GM12878 (cell line): ENCODE results near the gene TBCB. TPM values are rescaled to one million over a fixed set of nuclear protein-coding genes. Genes with fewer than 3 reads are reported as not detected.
A peak's percentile ranks its signal among the peaks of the same experiment; 100 is the strongest.

Experiments used
- ATAC-seq: fragments of 200-7000 bp; cut with Tn5 transposase; 3 replicates; pipeline ENCODE4 v1.9.1; 2020; ENCODE audit warnings: mild to moderate bottlenecking, moderate library complexity
- BruUV-seq: library from RNA; stranded (reverse); fragments of 400-500 nt; replicated peaks from 2 replicates; lab custom pipeline; 2021; lab: Mats Ljungman, UMichigan
- CTCF ChIA-PET: fragments of 300-600 bp; sonication (Branson Sonifier 250); formaldehyde crosslinking; extraction: SDS; loops from one replicate; lab custom pipeline; 2021; ENCODE audit warnings: inconsistent platforms; lab: Yijun Ruan, JAX
- POLR2A ChIA-PET: fragments of 350-600 bp; formaldehyde crosslinking; extraction: SDS; loops from one replicate; lab custom pipeline; 2021; ENCODE audit warnings: inconsistent platforms; lab: Charles Lee
- RAD21 ChIA-PET: fragments of 300-600 bp; sonication (Branson Sonifier 250); formaldehyde crosslinking; loops from one replicate; lab custom pipeline; 2023; ENCODE audit warnings: antibody characterized with exemption; ENCODE audit not compliant: unreplicated experiment; lab: Charles Lee
- SMC1A ChIA-PET: fragments of 300-600 bp; sonication (Branson Sonifier 250); formaldehyde crosslinking; loops from one replicate; lab custom pipeline; 2023; ENCODE audit not compliant: unreplicated experiment, uncharacterized antibody; lab: Charles Lee
- DNase-seq: peaks from one replicate; pipeline ENCODE4 v3.0.0-alpha.2; 2011; ENCODE audit warnings: low read depth, low spot score
- FAIRE-seq: peaks from 3 replicates; lab custom pipeline; 2011; peaks lifted over from hg19 to GRCh38; lab: Jason Lieb, UNC
- H2AFZ ChIP-seq: 2 replicates; pipeline ENCODE4 v1.6.0; 2011; ENCODE audit warnings: low read depth, low read length, control low read depth; ENCODE audit not compliant: control insufficient read depth
- H3K27ac ChIP-seq: 2 replicates; pipeline ENCODE4 v1.5.1; 2011; ENCODE audit warnings: control low read depth; ENCODE audit not compliant: control insufficient read depth, insufficient read depth
- H3K27me3 ChIP-seq, 2 experiments: replicated peaks in 1 of 2; 2 replicates each; pipeline versions ENCODE4 v1.6.0 to v1.6.1; 2011; ENCODE audit warnings: low read length in 1 of 2; ENCODE audit not compliant: control insufficient read depth in 2 of 2, insufficient read depth in 2 of 2
- H3K36me3 ChIP-seq, 2 experiments: 2 replicates each; pipeline ENCODE4 v1.5.1; 2011; ENCODE audit warnings: low read length in 1 of 2; ENCODE audit not compliant: control insufficient read depth in 2 of 2, insufficient read depth in 2 of 2
- H3K4me1 ChIP-seq: 2 replicates; pipeline ENCODE4 v1.6.1; 2011; ENCODE audit warnings: mild to moderate bottlenecking, low read length, moderate library complexity, mixed read lengths; ENCODE audit not compliant: control insufficient read depth, insufficient read depth
- H3K4me2 ChIP-seq: 2 replicates; pipeline ENCODE4 v1.6.0; 2011; ENCODE audit warnings: control low read depth; ENCODE audit not compliant: control insufficient read depth, insufficient read depth
- H3K4me3 ChIP-seq: fragments of 200-600 bp; sonication (generic); 2 replicates; pipeline ENCODE4 v1.5.1; 2016
- H3K79me2 ChIP-seq: 2 replicates; pipeline ENCODE4 v1.6.0; 2011; ENCODE audit warnings: low read length; ENCODE audit not compliant: control insufficient read depth, insufficient read depth
- H3K9ac ChIP-seq: 2 replicates; pipeline ENCODE4 v1.8.0; 2011; ENCODE audit warnings: low read length, control low read depth, mixed read lengths; ENCODE audit not compliant: control insufficient read depth, insufficient read depth
- H3K9me3 ChIP-seq: replicated peaks from 3 replicates; pipeline ENCODE4 v1.5.1; 2011; ENCODE audit warnings: mild to moderate bottlenecking, low read length; ENCODE audit not compliant: control insufficient read depth, insufficient read depth
- H4K20me1 ChIP-seq: 2 replicates; pipeline ENCODE4 v1.6.0; 2011; ENCODE audit not compliant: control insufficient read depth, insufficient read depth
- ESRRA ChIP-seq: IDR thresholded peaks from 2 replicates; pipeline ENCODE4 v1.6.1; 2012; ENCODE audit warnings: mild to moderate bottlenecking, low read length, improper control_type of control experiment
- HDGF ChIP-seq: fragments of 450-650 bp; IDR thresholded peaks from 2 replicates; pipeline ENCODE4 v1.6.1; 2016; ENCODE audit warnings: antibody characterized with exemption
- KLF5 ChIP-seq: fragments of 450-650 bp; IDR thresholded peaks from 2 replicates; pipeline ENCODE4 v1.6.1; 2014; ENCODE audit warnings: mild to moderate bottlenecking; ENCODE audit not compliant: partially characterized antibody
- NRF1 ChIP-seq: conservative IDR thresholded peaks from 2 replicates; pipeline ENCODE4 v1.6.1; 2011; ENCODE audit warnings: mild to moderate bottlenecking, low read depth, low read length, improper control_type of control experiment
- PML ChIP-seq: IDR thresholded peaks from 2 replicates; pipeline ENCODE4 v1.6.1; 2012; ENCODE audit warnings: low read length, inconsistent platforms
- POLR2A ChIP-seq: IDR thresholded peaks from 2 replicates; pipeline ENCODE4 v1.6.1; 2011; ENCODE audit warnings: low read depth, mild to moderate bottlenecking, low read length
- RUNX3 ChIP-seq: IDR thresholded peaks from 2 replicates; pipeline ENCODE4 v1.6.1; 2012; ENCODE audit warnings: low read length, inconsistent platforms
- YY1 ChIP-seq: IDR thresholded peaks from 2 replicates; pipeline ENCODE4 v1.6.1; 2011; ENCODE audit warnings: low read depth, mild to moderate bottlenecking, low read length
- ZBED1 ChIP-seq: IDR thresholded peaks from 2 replicates; pipeline ENCODE4 v1.6.1; 2016; ENCODE audit warnings: borderline replicate concordance
- WGBS: methylation state at CpG from one replicate; pipeline ENCODE4 v1.1.6; 2016; ENCODE audit warnings: low lambda C conversion rate; ENCODE audit not compliant: insufficient replicate concordance, insufficient coverage; ENCODE audit errors: missing lambda C conversion rate; 5-methylcytosine and 5-hydroxymethylcytosine counted together
- in situ Hi-C: fragments of 300-500 bp; cut with MboI; formaldehyde crosslinking; loops from 9 replicates; pipeline ENCODE4 v1.14.3; 2018; ENCODE audit warnings: mixed read lengths
- intact Hi-C: fragments of 100-400 bp; cut with micrococcal nuclease; formaldehyde crosslinking; loops from one replicate; pipeline ENCODE4 v1.14.2; 2022; ENCODE audit not compliant: unreplicated experiment
- polyA plus RNA-seq, 11 experiments: library from polyadenylated mRNA; depleted of rRNA in 4 of 11; unstranded in 6 of 11; stranded (reverse) in 5 of 11; fragments of >200 nt; fragmentation: Nextera tagmentation in 4 of 11; fragmentation: Illumina TruSeq in 1 of 11; extraction: Ambion mirVana in 4 of 11; extraction: Trizol in 1 of 11; gene quantifications; 1 replicate in 1 of 11; 2 replicates in 10 of 11; pipeline versions ENCODE4 v1.2.1 to v1.2.3, GENCODE V29; 2011 to 2016; ENCODE audit warnings: inconsistent platforms in 2 of 11, missing spikeins in 2 of 11, low read depth in 1 of 11
- total RNA-seq, 4 experiments: library from RNA; depleted of rRNA in 3 of 4; stranded (reverse); fragments of >200 nt in 3 of 4; fragmentation: Illumina TruSeq in 1 of 4; extraction: Trizol in 1 of 4; gene quantifications; 2 replicates each; pipeline versions ENCODE4 v1.2.1 to v1.2.3, GENCODE V29; 2013 to 2021

Gene TBCB
- total and polyA plus RNA-seq, 10 of the 15 experiments (the other 5 are each of a cell fraction or from before 2014, with no cell fraction given), result 9.4 to 193 (median 126) TPM

DNA sequence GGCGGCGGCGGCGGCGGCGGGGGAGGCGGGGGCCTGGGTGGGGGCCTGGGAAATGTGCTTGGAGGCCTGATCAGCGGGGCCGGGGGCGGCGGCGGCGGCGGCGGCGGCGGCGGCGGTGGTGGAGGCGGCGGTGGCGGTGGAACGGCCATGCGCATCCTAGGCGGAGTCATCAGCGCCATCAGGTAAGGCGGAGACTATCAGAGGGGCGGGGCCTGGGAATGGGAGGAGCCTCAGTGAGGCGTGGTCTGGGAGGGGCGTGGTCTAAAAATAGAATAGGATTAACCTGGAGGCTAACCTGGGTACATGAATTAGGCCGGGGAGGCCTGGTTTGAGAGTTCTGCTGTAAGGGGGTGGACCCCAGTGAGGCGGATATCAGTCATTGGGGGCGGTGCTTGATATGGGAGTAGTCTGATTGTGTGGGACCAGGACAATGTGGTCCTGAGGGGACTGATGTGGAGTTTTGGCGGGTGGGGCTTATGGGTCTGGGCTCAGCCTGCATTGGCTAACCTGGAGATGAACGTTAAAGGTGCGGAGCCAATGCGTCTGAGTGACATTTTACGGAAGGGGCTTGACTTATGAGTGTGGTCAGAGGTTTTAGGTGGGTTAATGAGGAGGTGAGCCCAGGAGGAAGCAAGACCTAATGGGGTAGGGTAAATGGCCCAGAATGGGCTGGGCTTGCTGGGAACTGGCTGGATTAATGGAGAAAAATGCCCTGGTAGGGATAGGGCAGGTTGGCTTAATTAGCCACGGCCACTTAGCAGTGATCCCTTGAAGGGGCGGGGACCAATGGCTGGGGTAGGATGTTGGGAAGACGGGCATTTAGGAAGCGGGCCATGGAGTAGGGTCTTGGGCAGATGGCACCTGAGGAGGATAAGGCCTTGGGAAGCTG, 26.0 kb downstream of the TBCB start:
- H3K79me2 ChIP-seq, result peaks cover 16% of the 10 kb centered on the region
- in situ Hi-C loops, result no loop called here
- TF ChIP-seq POLR2A, result peak; percentile 74
- TF ChIP-seq NRF1, result peak; percentile 25; the same call in 1 of the 2 replicates
- TF ChIP-seq RUNX3, result 0 out of 2 replicates have a peak, but pooled peaks have one; percentile 12
- TF ChIP-seq HDGF, result peak; percentile 78
- no peak for TF ChIP-seq ESRRA
- TF ChIP-seq ZBED1, result no peak
- TF ChIP-seq PML, result no peak
- TF ChIP-seq YY1, result peak; percentile 66; the same call in 1 of the 2 replicates
- TF ChIP-seq KLF5, result no peak
- H3K36me3 ChIP-seq, result peaks cover 9 to 13% of the 10 kb centered on the region in 2 experiments; a peak in 3 of 4 replicates
- no peaks in the 10 kb centered on the region for H3K27me3 ChIP-seq
- no peak overlapping the region; the same call in 1 of the 2 replicates for H3K27ac ChIP-seq
- no peak overlapping the region for H2AFZ ChIP-seq
- 44% methylated on average over 18 of the region's 42 CpGs for WGBS
- peaks cover 6% of the 10 kb centered on the region for H4K20me1 ChIP-seq
- FAIRE-seq, result peak; percentile 74
- H3K9ac ChIP-seq, result no peak overlapping the region; the same call in 1 of the 2 replicates
- H3K4me3 ChIP-seq, result peak overlapping the region; percentile 96
- intact Hi-C loops, result no loop called here
- ChIA-PET CTCF (interaction anchor here (6.3 kb wide), 1 partner anchor 13 kb away, joined by 37 read pairs; no protein-coding TSS in a partner anchor), RAD21 (interaction anchor here (2.0 kb wide), 1 partner anchor 13 kb away, joined by 9 read pairs; no protein-coding TSS in a partner anchor), SMC1A (no interaction called here), POLR2A (interaction anchor here (0.7 to 2.0 kb wide), 5 partner anchors 13 to 41 kb away, joined by 3 to 12 read pairs (median 8); partner anchors contain the start of genes POLR2I and TBCB)
- peak; percentile 79 for ATAC-seq
- H3K4me1 ChIP-seq, result peaks cover 10% of the 10 kb centered on the region; the same call in 1 of the 2 replicates
- BruUV-seq, result no TSS peak
- peak overlapping the region; percentile 89 for H3K4me2 ChIP-seq
- H3K9me3 ChIP-seq, result no peaks in the 10 kb centered on the region
- peak; percentile 53 for DNase-seq
